ENCODE measurements around the gene KLHL28. TPM values are rescaled to one million over a fixed set of nuclear protein-coding genes. Genes with fewer than 3 reads are reported as not detected.

KLHL28 gene
- total RNA-seq, 2 donors from 2014 or later = 10.5 to 18.6 TPM

DNA sequence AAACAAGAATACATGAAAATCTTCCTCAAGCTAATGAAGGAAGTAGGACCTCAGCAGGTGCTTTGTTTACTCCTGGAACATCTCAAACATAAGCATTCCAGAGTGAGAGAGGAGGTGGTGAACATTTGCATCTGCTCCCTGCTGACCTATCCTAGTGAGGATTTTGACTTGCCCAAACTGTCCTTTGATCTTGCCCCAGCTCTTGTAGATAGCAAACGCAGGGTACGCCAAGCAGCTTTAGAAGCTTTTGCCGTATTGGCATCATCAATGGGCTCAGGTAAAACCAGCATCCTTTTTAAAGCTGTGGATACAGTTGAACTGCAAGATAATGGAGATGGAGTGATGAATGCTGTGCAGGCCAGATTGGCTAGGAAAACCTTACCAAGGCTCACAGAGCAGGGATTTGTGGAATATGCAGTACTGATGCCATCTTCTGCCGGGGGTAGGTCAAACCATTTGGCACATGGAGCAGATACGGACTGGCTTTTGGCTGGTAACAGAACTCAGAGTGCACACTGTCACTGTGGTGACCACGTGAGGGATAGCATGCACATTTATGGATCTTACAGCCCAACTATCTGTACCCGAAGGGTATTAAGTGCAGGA is 2.1 kb upstream of the KLHL28 start:
- peak; percentile 28 for DNase-seq
- Histone ChIP-seq H3K9ac (ENCODE audit: low read depth in 2 of 2, low read length in 2 of 2) (peak overlapping the region in 1 of 2 donors; percentile 99), H3K4me1 (peaks cover 29% of the 10 kb centered on the region), H3K36me3 (no peaks in the 10 kb centered on the region), H3K4me3 (peak overlapping the region; percentile 63), H3K9me3 (no peaks in the 10 kb centered on the region), H3K27me3 (no peaks in the 10 kb centered on the region), H3K27ac (no peak overlapping the region)
- intact Hi-C loops (cut with DNase I) = loop anchor here (5.0 kb wide), 3 partner anchors 67 to 173 kb away; partner anchors contain the start of genes FANCM and PRPF39
- TF ChIP-seq, protein P1, sequence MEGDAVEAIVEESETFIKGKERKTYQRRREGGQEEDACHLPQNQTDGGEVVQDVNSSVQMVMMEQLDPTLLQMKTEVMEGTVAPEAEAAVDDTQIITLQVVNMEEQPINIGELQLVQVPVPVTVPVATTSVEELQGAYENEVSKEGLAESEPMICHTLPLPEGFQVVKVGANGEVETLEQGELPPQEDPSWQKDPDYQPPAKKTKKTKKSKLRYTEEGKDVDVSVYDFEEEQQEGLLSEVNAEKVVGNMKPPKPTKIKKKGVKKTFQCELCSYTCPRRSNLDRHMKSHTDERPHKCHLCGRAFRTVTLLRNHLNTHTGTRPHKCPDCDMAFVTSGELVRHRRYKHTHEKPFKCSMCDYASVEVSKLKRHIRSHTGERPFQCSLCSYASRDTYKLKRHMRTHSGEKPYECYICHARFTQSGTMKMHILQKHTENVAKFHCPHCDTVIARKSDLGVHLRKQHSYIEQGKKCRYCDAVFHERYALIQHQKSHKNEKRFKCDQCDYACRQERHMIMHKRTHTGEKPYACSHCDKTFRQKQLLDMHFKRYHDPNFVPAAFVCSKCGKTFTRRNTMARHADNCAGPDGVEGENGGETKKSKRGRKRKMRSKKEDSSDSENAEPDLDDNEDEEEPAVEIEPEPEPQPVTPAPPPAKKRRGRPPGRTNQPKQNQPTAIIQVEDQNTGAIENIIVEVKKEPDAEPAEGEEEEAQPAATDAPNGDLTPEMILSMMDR (IDR thresholded peaks at IDR 0.05) = no peak

DNA sequence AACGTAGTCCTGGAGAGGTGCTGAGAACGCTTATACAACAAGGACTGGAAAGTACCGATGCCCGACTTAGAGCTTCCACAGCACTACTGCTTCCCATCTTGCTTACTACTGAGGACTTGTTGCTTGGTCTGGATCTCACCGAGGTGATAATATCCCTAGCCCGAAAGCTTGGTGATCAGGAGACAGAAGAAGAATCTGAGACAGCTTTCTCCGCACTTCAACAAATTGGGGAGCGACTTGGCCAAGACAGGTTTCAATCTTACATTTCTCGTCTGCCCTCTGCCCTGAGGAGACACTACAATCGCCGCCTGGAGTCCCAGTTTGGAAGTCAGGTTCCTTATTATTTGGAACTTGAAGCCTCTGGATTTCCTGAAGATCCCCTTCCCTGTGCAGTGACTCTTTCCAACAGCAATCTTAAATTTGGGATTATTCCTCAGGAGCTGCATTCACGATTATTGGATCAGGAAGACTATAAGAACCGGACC is 1.3 kb upstream of the KLHL28 start:
- Histone ChIP-seq H3K4me1 (peaks cover 29% of the 10 kb centered on the region), H3K9me3 (no peaks in the 10 kb centered on the region), H3K4me3 (peak overlapping the region; percentile 63), H3K27me3 (no peaks in the 10 kb centered on the region), H3K9ac (ENCODE audit: low read depth in 2 of 2, low read length in 2 of 2) (peak overlapping the region; percentile 79 to 99), H3K36me3 (no peaks in the 10 kb centered on the region), H3K27ac (peak overlapping the region; percentile 95)
- TF ChIP-seq, protein P1 (IDR thresholded peaks at IDR 0.05) = no peak
- intact Hi-C loops (cut with DNase I) = loop anchor here (5.0 kb wide), 3 partner anchors 66 to 174 kb away; partner anchors contain the start of genes FANCM and PRPF39
- DNase-seq = peak; percentile 42

DNA sequence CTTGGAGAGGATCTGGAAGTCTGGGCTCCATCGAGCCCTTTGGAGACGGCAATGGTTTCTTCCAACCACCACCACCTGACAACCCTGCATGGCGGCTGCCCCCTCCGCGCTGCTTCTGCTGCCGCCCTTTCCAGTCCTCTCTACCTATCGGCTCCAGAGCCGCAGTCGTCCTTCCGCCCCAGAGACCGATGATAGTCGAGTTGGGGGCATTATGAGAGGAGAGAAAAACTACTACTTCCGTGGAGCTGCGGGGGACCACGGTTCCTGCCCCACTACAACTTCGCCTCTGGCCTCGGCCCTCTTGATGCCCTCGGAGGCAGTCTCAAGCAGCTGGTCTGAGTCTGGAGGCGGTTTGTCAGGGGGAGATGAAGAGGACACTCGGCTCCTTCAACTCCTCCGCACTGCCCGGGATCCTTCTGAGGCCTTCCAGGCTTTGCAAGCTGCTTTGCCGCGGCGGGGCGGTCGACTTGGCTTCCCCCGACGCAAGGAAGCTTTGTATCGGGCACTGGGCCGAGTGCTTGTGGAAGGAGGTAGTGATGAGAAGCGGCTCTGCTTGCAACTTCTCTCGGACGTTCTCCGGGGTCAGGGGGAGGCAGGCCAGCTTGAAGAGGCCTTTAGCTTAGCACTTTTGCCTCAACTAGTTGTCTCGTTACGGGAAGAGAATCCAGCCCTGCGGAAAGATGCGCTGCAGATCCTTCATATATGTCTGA is 742 bp upstream of the KLHL28 start:
- TF ChIP-seq, protein P1 (IDR thresholded peaks at IDR 0.05) = no peak
- H3K9ac ChIP-seq (ENCODE audit: low read depth in 2 of 2, low read length in 2 of 2) = peak overlapping the region; percentile 79 to 99
- H3K27me3 ChIP-seq = no peaks in the 10 kb centered on the region
- DNase-seq = peak; percentile 60
- H3K27ac ChIP-seq = peak overlapping the region; percentile 95
- H3K4me1 ChIP-seq = peaks cover 29% of the 10 kb centered on the region
- no peaks in the 10 kb centered on the region for H3K9me3 ChIP-seq
- peak overlapping the region; percentile 63 for H3K4me3 ChIP-seq
- no peaks in the 10 kb centered on the region for H3K36me3 ChIP-seq
- intact Hi-C loops (cut with DNase I) = loop anchor here (5.0 kb wide), 3 partner anchors 65 to 175 kb away; partner anchors contain the start of genes FANCM and PRPF39

DNA sequence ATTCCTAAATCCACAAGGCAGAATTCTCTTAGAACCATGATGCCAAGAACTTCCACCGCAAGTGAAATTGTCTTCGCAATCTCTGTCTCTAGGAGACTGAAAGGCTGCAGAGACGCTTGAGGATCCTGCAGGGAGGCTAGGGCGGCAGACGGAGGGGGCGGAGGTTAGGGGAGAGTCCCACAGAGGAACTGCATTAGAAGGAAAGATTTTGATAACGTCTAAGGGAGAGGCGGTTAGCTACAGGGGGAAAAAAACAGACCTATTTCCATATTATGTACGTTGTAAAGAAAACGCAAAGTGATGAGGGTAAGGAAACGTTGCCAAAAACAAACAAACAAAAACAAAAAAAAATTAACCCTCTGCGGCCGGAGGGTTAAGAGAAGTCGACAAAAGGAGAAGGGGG is 595 bp downstream of the KLHL28 start:
- TF ChIP-seq, protein P1 (IDR thresholded peaks at IDR 0.05) = no peak
- H3K27me3 ChIP-seq = no peaks in the 10 kb centered on the region
- peak; percentile 77 for DNase-seq
- peaks cover 21% of the 10 kb centered on the region for H3K4me1 ChIP-seq
- peak overlapping the region; percentile 63 for H3K4me3 ChIP-seq
- no peaks in the 10 kb centered on the region for H3K9me3 ChIP-seq
- peak overlapping the region; percentile 95 for H3K27ac ChIP-seq
- intact Hi-C loops (cut with DNase I) = loop anchor here (5.0 kb wide), 3 partner anchors 64 to 176 kb away; partner anchors contain the start of genes FANCM and PRPF39
- no peaks in the 10 kb centered on the region for H3K36me3 ChIP-seq
- H3K9ac ChIP-seq (ENCODE audit: low read depth in 2 of 2, low read length in 2 of 2) = peak overlapping the region; percentile 68 to 99

DNA sequence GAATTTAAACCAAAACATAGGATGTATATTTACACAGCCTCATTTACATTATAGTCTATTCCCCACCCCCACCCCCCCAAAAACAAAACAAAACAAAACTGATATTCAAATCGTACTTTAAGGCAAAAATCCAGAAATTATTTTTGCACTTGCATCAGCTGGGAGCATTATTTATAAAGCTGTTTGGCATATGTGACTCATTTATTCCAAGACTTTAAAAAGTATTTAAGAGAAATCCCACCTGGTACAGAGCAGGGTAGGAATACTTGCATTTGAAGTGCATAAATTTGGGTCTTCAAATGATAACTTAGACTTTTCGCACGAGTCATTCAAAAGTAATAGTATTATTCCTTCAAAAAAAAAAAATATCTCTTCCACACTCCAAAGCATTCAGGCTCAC is 1.1 kb downstream of the KLHL28 start:
- H3K36me3 ChIP-seq = no peaks in the 10 kb centered on the region
- H3K27ac ChIP-seq = peak overlapping the region; percentile 95
- intact Hi-C loops (cut with DNase I) = loop anchor here (5.0 kb wide), 3 partner anchors 63 to 177 kb away; partner anchors contain the start of genes FANCM and PRPF39
- TF ChIP-seq, protein P1 (IDR thresholded peaks at IDR 0.05) = no peak
- peaks cover 21% of the 10 kb centered on the region for H3K4me1 ChIP-seq
- DNase-seq = no peak
- H3K4me3 ChIP-seq = peak overlapping the region; percentile 63
- peak overlapping the region in 1 of 2 donors; percentile 99 for H3K9ac ChIP-seq (ENCODE audit: low read depth in 2 of 2, low read length in 2 of 2)
- no peaks in the 10 kb centered on the region for H3K27me3 ChIP-seq
- H3K9me3 ChIP-seq = no peaks in the 10 kb centered on the region
